22Rv1 (cell line): ENCODE results near the gene HSPA12A.

Experiments used
- CTCF ChIP-seq: fragments of 450-650 bp; IDR thresholded peaks from 2 replicates; pipeline ENCODE4 v1.5.1; 2017; ENCODE audit warnings: mild to moderate bottlenecking
- ZFX ChIP-seq: fragments of 450-650 bp; IDR thresholded peaks from 2 replicates; pipeline ENCODE4 v1.6.1; 2017; ENCODE audit warnings: antibody characterized with exemption, borderline replicate concordance

GRCh38 chr10:116653885-116654284 lies 88.5 kb downstream of the HSPA12A start:
- TF ChIP-seq CTCF (no peak), ZFX (no peak)
